HepG2 (cell line): ENCODE measurements around the gene RARG. TPM values are rescaled to one million over a fixed set of nuclear protein-coding genes. Genes with fewer than 3 reads are reported as not detected.

Experiments
- BRD4 ChIP-seq: sonication (generic); formaldehyde crosslinking; IDR thresholded peaks from 2 replicates; pipeline ENCODE4 v1.4.0; 2020; ENCODE audit warnings: missing genetic modification reagents
- CHCHD3 ChIP-seq: sonication (generic); formaldehyde crosslinking; IDR thresholded peaks from 2 replicates; pipeline ENCODE4 v1.8.0; 2022; ENCODE audit warnings: mild to moderate bottlenecking, missing genetic modification reagents, moderate library complexity
- DBP ChIP-seq: sonication (generic); formaldehyde crosslinking; IDR thresholded peaks from 2 replicates; pipeline ENCODE4 v1.4.0; 2020; ENCODE audit warnings: missing genetic modification reagents; ENCODE audit errors: not compliant biosample characterization
- IRX3 ChIP-seq: sonication (generic); formaldehyde crosslinking; IDR thresholded peaks from 2 replicates; pipeline ENCODE4 v1.8.1; 2023; ENCODE audit warnings: mild to moderate bottlenecking, low read depth, missing genetic modification reagents, borderline replicate concordance
- MATR3 ChIP-seq: sonication (generic); formaldehyde crosslinking; IDR thresholded peaks from 2 replicates; pipeline ENCODE4 v1.4.0; 2020; ENCODE audit warnings: missing genetic modification reagents
- NFYB ChIP-seq: sonication (generic); formaldehyde crosslinking; IDR thresholded peaks from 2 replicates; pipeline ENCODE4 v1.4.0; 2020; ENCODE audit warnings: missing genetic modification reagents
- PAWR ChIP-seq: sonication (generic); formaldehyde crosslinking; IDR thresholded peaks from 2 replicates; pipeline ENCODE4 v1.4.0; 2020; ENCODE audit warnings: missing genetic modification reagents, mild to moderate bottlenecking, borderline replicate concordance
- PCBP2 ChIP-seq: fragments of 200-400 bp; formaldehyde crosslinking; optimal IDR thresholded peaks from 2 replicates; pipeline ENCODE3; 2018; ENCODE audit warnings: low read length, low read depth; ENCODE audit not compliant: poor library complexity, severe bottlenecking
- PRDM4 ChIP-seq: sonication (generic); formaldehyde crosslinking; IDR thresholded peaks from 2 replicates; pipeline ENCODE4 v1.9.0; 2021; ENCODE audit warnings: missing genetic modification reagents, borderline replicate concordance
- SETDB1 ChIP-seq: sonication (generic); formaldehyde crosslinking; IDR thresholded peaks from 2 replicates; pipeline ENCODE4 v1.5.1; 2020; ENCODE audit warnings: missing genetic modification reagents, mild to moderate bottlenecking, borderline replicate concordance
- SNRNP70 ChIP-seq: fragments of 200-400 bp; formaldehyde crosslinking; IDR thresholded peaks from 2 replicates; pipeline ENCODE4 v1.6.1; 2017; ENCODE audit warnings: mild to moderate bottlenecking, low read depth, low read length, moderate library complexity
- TRIM22 ChIP-seq: fragments of 450-650 bp; IDR thresholded peaks from 2 replicates; pipeline ENCODE4 v1.6.1; 2017
- ZMAT5 ChIP-seq: sonication (generic); formaldehyde crosslinking; IDR thresholded peaks from 2 replicates; pipeline ENCODE4 v1.5.0; 2020; ENCODE audit warnings: mild to moderate bottlenecking, low read depth, missing genetic modification reagents, borderline replicate concordance
- ZNF136 ChIP-seq: sonication (generic); formaldehyde crosslinking; IDR thresholded peaks from 2 replicates; pipeline ENCODE4 v1.8.1; 2022; ENCODE audit warnings: low read depth, mild to moderate bottlenecking, moderate library complexity, missing genetic modification reagents
- ZNF160 ChIP-seq: sonication (generic); formaldehyde crosslinking; IDR thresholded peaks from 2 replicates; pipeline ENCODE4 v1.8.0; 2022; ENCODE audit warnings: mild to moderate bottlenecking, inconsistent platforms, missing genetic modification reagents
- ZNF263 ChIP-seq: sonication (generic); formaldehyde crosslinking; IDR thresholded peaks from 2 replicates; pipeline ENCODE4 v1.4.0; 2020; ENCODE audit warnings: missing genetic modification reagents
- ZNF280B ChIP-seq: sonication (generic); formaldehyde crosslinking; IDR thresholded peaks from 2 replicates; pipeline ENCODE4 v1.5.0; 2020; ENCODE audit warnings: missing genetic modification reagents, mild to moderate bottlenecking, borderline replicate concordance
- ZNF543 ChIP-seq: sonication (generic); formaldehyde crosslinking; IDR thresholded peaks from 2 replicates; pipeline ENCODE4 v1.4.0; 2020; ENCODE audit warnings: mild to moderate bottlenecking, missing genetic modification reagents
- ZNF552 ChIP-seq: sonication (generic); formaldehyde crosslinking; IDR thresholded peaks from 2 replicates; pipeline ENCODE4 v1.9.0; 2022; ENCODE audit warnings: missing genetic modification reagents, mild to moderate bottlenecking, borderline replicate concordance
- ZNF563 ChIP-seq: sonication (generic); formaldehyde crosslinking; IDR thresholded peaks from 2 replicates; pipeline ENCODE4 v1.8.0; 2022; ENCODE audit warnings: mild to moderate bottlenecking, moderate library complexity, missing genetic modification reagents
- ZSCAN5A ChIP-seq: sonication (generic); formaldehyde crosslinking; IDR thresholded peaks from 2 replicates; pipeline ENCODE4 v1.8.0; 2022; ENCODE audit warnings: mild to moderate bottlenecking, missing genetic modification reagents, borderline replicate concordance
- polyA plus RNA-seq, 8 experiments: library from polyadenylated mRNA; depleted of rRNA in 3 of 8; stranded (reverse) in 7 of 8; unstranded in 1 of 8; fragments of >200 nt; fragmentation: Illumina TruSeq in 4 of 8; extraction: Trizol in 4 of 8; gene quantifications; 2 replicates each; pipeline versions ENCODE4 v1.2.1 to v1.2.3, GENCODE V29; 2011 to 2016; ENCODE audit warnings: low read depth in 4 of 8, missing spikeins in 1 of 8, mixed read lengths in 1 of 8; ENCODE audit not compliant: insufficient read depth in 1 of 8
- total RNA-seq, 5 experiments: library from RNA; depleted of rRNA; stranded (reverse); fragments of >200 nt; fragmentation: Illumina TruSeq; extraction: Trizol; gene quantifications; 2 replicates each; pipeline ENCODE4 v1.2.3, GENCODE V29; 2016; ENCODE audit warnings: low read depth in 1 of 5

The RARG gene
- total and polyA plus RNA-seq, 2 of the 13 experiments (the other 11 are each of a cell fraction or from before 2014, with no cell fraction given): 0.77 to 1.5 TPM

GRCh38 chr12:53221203-53222080 lies 10.6 kb downstream of the RARG start (continued):
- no peak for TF ChIP-seq SNRNP70
- TF ChIP-seq ZNF280B: no peak; the same call in 1 of the 2 replicates
- no peak for TF ChIP-seq TRIM22
- TF ChIP-seq DBP: peak; percentile 45
- no peak for TF ChIP-seq ZNF543 (CRISPR knock-in tag)
- no peak for TF ChIP-seq ZNF136 (CRISPR knock-in tag)
- no peak for TF ChIP-seq NFYB (CRISPR knock-in tag)
- TF ChIP-seq SETDB1: no peak
- no peak for TF ChIP-seq ZNF563
- no peak for TF ChIP-seq ZMAT5
- TF ChIP-seq MATR3 (CRISPR knock-in tag): no peak
- TF ChIP-seq ZNF263 (CRISPR knock-in tag): no peak
- no peak for TF ChIP-seq CHCHD3 (CRISPR knock-in tag)
- no peak for TF ChIP-seq ZNF552 (CRISPR knock-in tag)
- no peak for TF ChIP-seq ZSCAN5A
- no peak for TF ChIP-seq PCBP2
- no peak for TF ChIP-seq PAWR
- TF ChIP-seq PRDM4 (CRISPR knock-in tag): no peak
- no peak for TF ChIP-seq BRD4 (CRISPR knock-in tag)
- TF ChIP-seq IRX3: no peak
- no peak for TF ChIP-seq ZNF160 (CRISPR knock-in tag)
